Right ventricle myocardium superior (tissue), 1 donor: Measurements from ENCODE around the gene ALOX5. TPM values are rescaled to one million over a fixed set of nuclear protein-coding genes. Genes with fewer than 3 reads are reported as not detected.

Experiments used
- ATAC-seq: fragments of 200-7000 bp; cut with Tn5 transposase; one replicate; pipeline ENCODE4 v1.9.1; 2020; ENCODE audit warnings: mild to moderate bottlenecking; ENCODE audit not compliant: poor library complexity
- DNase-seq: peaks from one replicate; pipeline ENCODE4 v3.0.0-alpha.2; 2020
- intact Hi-C: fragments of 100-400 bp; cut with DNase I; formaldehyde crosslinking; loops from one replicate; pipeline ENCODE4 v1.11.2; 2022
- total RNA-seq: library from RNA; stranded (reverse); fragmentation: NEBNext Ultra II Directional; extraction: Animal tissue kit (Norgen Biotek cat#: 25700); gene quantifications from one replicate; pipeline ENCODE4 v1.2.1, GENCODE V29; 2021
- donor health status: DM: no; HTN: yes; CAD: no; lungs with severe emphysema.

Gene ALOX5
- total RNA-seq, 1 donor from 2014 or later: 4.7 TPM

GRCh38 chr10:45420453-45421192, 46.6 kb downstream of the ALOX5 start:
- peak; percentile 89 for DNase-seq
- intact Hi-C loops: no loop called here
- peak; percentile 63 for ATAC-seq

GRCh38 chr10:45421221-45422097, 47.4 kb downstream of the ALOX5 start:
- intact Hi-C loops: no loop called here
- ATAC-seq (no peak), DNase-seq (no peak)

DNA sequence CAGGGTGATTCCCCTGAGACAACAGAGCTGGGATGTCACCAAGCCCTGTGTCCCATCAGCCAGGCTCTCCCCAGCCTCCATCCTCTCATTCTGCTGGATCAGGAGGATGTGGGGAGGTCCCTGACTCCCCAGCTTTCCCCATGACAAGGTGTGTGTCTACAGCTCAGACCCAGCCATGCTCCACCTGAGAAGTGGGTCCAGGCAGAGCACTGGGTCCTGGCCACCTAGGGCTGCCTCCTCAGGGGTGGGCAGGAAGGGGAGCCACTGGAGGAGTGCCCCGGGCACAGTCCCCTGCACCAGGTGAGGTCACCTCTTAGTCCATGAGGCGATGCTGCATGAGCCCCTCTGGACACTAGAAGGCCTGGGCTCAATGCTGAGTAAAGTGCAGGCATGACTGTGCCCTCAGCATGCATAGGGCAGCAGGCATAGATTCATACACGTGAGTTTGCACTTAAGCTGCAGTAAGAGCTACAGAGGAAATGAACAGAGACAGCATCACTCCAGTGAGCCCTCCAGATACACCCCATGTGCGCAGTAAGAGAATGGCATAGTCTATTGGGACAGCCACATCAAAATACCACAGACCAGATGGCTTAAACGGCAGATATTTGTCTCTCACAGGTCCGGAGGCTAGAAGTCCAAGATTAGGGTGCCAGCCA, 48.3 kb downstream of the ALOX5 start:
- no peak for DNase-seq
- ATAC-seq: no peak
- intact Hi-C loops: no loop called here

- DNase-seq (no peak), ATAC-seq (no peak)
- intact Hi-C loops: no loop called here
Measured at GRCh38 chr10:45422866-45423659, 49.0 kb downstream of the ALOX5 start.

- intact Hi-C loops: no loop called here
- no peak for ATAC-seq
- no peak for DNase-seq
Measured at GRCh38 chr10:45423976-45424499, 50.0 kb downstream of the ALOX5 start.

- DNase-seq (peak; percentile 61), ATAC-seq (no peak)
- intact Hi-C loops: no loop called here
Measured at GRCh38 chr10:45424668-45425404, 50.8 kb downstream of the ALOX5 start.

- ATAC-seq (no peak), DNase-seq (no peak)
- intact Hi-C loops: no loop called here
Measured at GRCh38 chr10:45425621-45426563, 51.9 kb downstream of the ALOX5 start.

- intact Hi-C loops: no loop called here
- ATAC-seq (peak; percentile 38), DNase-seq (no peak)
Measured at GRCh38 chr10:45427262-45427969, 53.4 kb downstream of the ALOX5 start.

- no peak for ATAC-seq
- no peak for DNase-seq
- intact Hi-C loops: no loop called here
Measured at GRCh38 chr10:45427970-45428366, 54.0 kb downstream of the ALOX5 start.

DNA sequence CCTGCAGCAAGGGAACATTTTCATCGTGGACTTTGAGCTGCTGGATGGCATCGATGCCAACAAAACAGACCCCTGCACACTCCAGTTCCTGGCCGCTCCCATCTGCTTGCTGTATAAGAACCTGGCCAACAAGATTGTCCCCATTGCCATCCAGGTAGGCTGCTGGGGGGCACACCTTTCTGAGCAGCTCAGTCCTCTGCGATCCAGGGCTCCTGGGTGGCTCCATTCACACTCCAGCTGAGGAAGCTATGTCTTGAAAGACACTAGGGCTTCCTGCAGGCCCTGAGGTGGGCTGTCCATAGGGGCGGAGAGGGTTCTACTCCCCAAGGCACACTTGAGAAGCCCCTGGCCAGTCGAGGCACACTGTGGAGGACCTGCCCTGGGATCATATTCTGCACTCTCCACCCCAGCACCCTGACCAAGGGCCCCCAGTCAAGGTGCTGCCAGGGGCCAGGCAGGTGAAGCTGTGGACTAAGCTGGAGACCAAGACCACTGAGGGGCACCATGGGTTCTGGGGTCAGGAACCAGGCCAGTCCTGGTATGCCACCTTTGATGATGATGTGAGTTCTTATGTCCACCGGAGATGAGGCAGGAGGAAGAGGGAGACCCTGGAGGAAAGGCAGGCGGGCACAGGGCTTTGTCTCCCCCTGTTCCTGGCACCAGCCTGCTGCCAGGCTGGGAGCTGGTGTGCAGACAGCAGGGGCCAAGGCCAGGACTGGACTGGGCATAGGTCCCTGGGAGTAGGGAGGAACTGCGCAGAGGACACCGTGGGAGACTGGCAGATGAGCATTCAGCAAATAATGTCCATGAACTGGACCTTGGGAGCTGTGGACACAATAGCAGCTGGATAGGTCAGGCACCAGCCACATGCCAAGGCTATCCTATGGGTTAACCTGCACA, 54.8 kb downstream of the ALOX5 start:
- DNase-seq (no peak), ATAC-seq (no peak)
- intact Hi-C loops: no loop called here

DNA sequence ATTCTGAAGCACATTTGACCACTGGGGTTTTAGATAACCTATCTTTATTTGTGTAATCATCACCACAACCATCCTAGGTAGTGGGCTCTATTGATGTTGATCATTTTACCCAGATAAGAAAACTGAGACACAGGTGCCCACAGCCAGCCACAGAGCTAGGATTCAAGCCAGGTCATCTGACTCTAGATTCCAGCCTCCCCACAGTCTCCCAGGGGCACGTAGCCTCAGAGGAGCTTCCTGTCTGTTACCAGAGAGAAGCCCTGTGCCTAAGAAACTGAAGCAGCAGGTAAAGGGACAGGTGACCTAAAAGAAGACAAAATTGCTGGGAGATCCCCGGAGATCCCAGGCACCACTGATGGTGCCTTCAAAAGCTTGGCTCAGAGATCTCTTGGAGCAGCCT, 55.8 kb downstream of the ALOX5 start:
- DNase-seq (no peak), ATAC-seq (no peak)
- intact Hi-C loops: no loop called here

GRCh38 chr10:45432113-45432512, 58.1 kb downstream of the ALOX5 start:
- intact Hi-C loops: no loop called here
- ATAC-seq: no peak
- DNase-seq: no peak

DNA sequence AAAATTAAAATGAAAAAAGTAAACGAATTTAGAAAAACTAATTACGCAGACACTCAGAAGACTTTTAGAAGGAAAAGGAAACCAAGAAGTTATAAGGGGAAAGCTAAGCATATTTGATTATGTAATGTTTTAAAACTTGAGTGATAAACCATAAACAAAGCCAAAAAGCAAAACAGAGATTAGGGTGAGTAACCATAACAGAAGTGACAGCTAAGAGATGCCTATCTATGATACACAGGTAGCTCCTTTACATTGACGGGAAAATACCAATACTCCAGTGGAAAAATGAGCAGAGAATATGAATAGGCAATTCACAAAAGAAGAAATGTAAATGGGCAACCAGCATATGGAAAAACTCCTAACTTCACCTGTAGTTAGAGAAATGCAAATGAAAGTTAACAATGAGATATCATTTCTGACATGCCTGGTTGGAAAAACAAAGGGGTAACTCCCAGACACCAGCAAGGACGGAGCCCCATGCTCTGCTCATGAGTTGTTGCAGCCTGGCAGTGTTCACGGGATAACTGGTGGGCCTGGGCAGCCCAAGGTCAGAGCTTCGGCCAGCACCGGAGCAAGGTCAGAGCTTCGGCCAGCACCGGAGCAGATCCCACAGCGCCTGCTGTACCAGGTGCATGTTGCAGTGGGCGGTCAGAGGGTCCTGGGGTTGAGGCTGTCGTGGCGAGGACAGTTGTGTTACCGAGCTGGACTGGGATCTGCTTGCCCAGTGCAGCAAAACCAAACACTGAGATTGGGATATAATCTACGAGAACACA, 58.9 kb downstream of the ALOX5 start:
- DNase-seq (no peak), ATAC-seq (no peak)
- intact Hi-C loops: no loop called here

DNA sequence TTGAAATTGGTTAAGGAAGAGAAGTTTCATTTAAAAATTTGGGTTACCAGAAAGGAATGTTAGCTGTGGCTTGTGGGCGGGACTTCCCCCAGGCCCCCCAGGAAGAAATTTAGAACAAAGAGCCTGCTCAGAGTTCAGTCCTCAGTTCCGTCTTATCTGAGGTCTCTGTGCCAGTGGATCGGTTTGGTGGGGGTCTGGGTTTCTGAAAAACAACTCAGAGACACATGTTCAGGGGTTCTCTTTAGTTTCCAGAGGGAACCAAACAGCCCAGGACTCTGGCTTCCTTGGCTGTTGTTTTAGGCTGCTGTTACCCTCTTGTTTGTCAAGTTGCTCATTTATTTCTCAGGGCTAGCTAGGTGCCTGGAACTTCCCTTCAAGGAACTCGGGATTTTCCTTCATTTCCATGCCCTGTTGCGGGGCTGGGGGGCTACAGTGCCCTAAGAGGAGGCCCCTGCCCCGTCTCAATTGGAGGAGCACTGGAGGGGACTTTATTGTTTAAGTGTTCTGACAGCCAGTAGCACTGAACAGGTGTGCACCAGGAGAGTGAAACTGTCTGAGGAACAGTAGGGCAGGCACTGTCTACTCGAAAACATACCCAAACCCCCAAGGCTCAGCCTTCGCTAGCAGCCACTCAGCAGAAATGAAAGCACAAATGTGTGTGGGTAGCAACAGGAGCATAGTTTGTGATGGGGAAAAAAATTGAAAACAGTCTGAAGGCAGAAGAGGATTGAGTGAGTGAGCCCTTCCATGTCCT, 59.9 kb downstream of the ALOX5 start:
- ATAC-seq (no peak), DNase-seq (no peak)
- intact Hi-C loops: no loop called here
